ENCODE data around the gene CHRNA4.

The CHRNA4 gene

GRCh38 chr20:63314015-63314471, 47.1 kb downstream of the CHRNA4 start:
- DNase-seq (ENCODE audit: low read depth) = no peak
- TF ChIP-seq CTCF (conservative IDR thresholded peaks at IDR 0.05; ENCODE audit: low read depth, low read length) = no peak
- no peak overlapping the region for H3K4me3 ChIP-seq (ENCODE audit: low read depth, low read length)

- TF ChIP-seq CTCF (conservative IDR thresholded peaks at IDR 0.05; ENCODE audit: low read depth, low read length) = no peak
These were observed 47.7 kb downstream of the CHRNA4 start for GRCh38 chr20:63313349-63314014.

GRCh38 chr20:63312690-63313348, 48.3 kb downstream of the CHRNA4 start:
- no peak for TF ChIP-seq CTCF (conservative IDR thresholded peaks at IDR 0.05; ENCODE audit: low read depth, low read length)
- no peak overlapping the region for H3K4me3 ChIP-seq (ENCODE audit: low read depth, low read length)
- no peak for DNase-seq (ENCODE audit: low read depth)

More at GRCh38 chr20:63313349-63314014, 47.7 kb downstream of the CHRNA4 start:
- no peak for DNase-seq (ENCODE audit: low read depth)
- no peak overlapping the region for H3K4me3 ChIP-seq (ENCODE audit: low read depth, low read length)

- no peak overlapping the region for H3K4me3 ChIP-seq (ENCODE audit: low read depth, low read length)
- no peak for DNase-seq (ENCODE audit: low read depth)
These were observed 48.9 kb downstream of the CHRNA4 start for GRCh38 chr20:63312273-63312672.

GRCh38 chr20:63311833-63312243, 49.3 kb downstream of the CHRNA4 start:
- H3K4me3 ChIP-seq (ENCODE audit: low read depth, low read length) = no peak overlapping the region
- TF ChIP-seq CTCF (conservative IDR thresholded peaks at IDR 0.05; ENCODE audit: low read depth, low read length) = no peak
- no peak for DNase-seq (ENCODE audit: low read depth)

More at GRCh38 chr20:63312273-63312672, 48.9 kb downstream of the CHRNA4 start:
- TF ChIP-seq CTCF (conservative IDR thresholded peaks at IDR 0.05; ENCODE audit: low read depth, low read length) = no peak

- TF ChIP-seq CTCF (conservative IDR thresholded peaks at IDR 0.05; ENCODE audit: low read depth, low read length) = no peak
- DNase-seq (ENCODE audit: low read depth) = no peak
- H3K4me3 ChIP-seq (ENCODE audit: low read depth, low read length) = no peak overlapping the region
These were observed 49.8 kb downstream of the CHRNA4 start for GRCh38 chr20:63311186-63311832.

Data from choroid plexus epithelial cell (primary cell).